Liver (tissue), 9 donors: ENCODE measurements around the gene ZPBP2. TPM values are rescaled to one million over a fixed set of nuclear protein-coding genes. Genes with fewer than 3 reads are reported as not detected.

Experiments
- DNase-seq: peaks from one replicate; pipeline ENCODE4 v3.0.0-alpha.2; 2017; ENCODE audit warnings: low spot score
- H3K27ac ChIP-seq, 2 donors: one replicate each; pipeline ENCODE4 v1.7.0; 2013; ENCODE audit warnings: inconsistent platforms in 2 of 2, low read length in 2 of 2, control low read depth in 1 of 2, low read depth in 1 of 2, mild to moderate bottlenecking in 1 of 2
- H3K27me3 ChIP-seq, 4 donors: one replicate each; pipeline versions ENCODE4 v1.6.1 to v1.7.0; 2013; ENCODE audit warnings: low read length in 3 of 4, inconsistent platforms in 1 of 4, mild to moderate bottlenecking in 1 of 4, moderate library complexity in 1 of 4; ENCODE audit not compliant: control insufficient read depth in 4 of 4, insufficient read depth in 4 of 4
- H3K36me3 ChIP-seq, 4 donors: one replicate each; pipeline versions ENCODE4 v1.6.1 to v1.7.0; 2013; ENCODE audit warnings: low read length in 3 of 4, mild to moderate bottlenecking in 3 of 4, low read depth in 1 of 4, moderate library complexity in 1 of 4; ENCODE audit not compliant: control insufficient read depth in 4 of 4, insufficient read depth in 3 of 4
- H3K4me1 ChIP-seq, 4 donors: one replicate each; pipeline versions ENCODE4 v1.6.1 to v1.7.0; 2013; ENCODE audit warnings: low read length in 3 of 4, mild to moderate bottlenecking in 3 of 4, moderate library complexity in 1 of 4; ENCODE audit not compliant: control insufficient read depth in 4 of 4, insufficient read depth in 4 of 4
- H3K4me3 ChIP-seq, 3 donors: one replicate each; pipeline versions ENCODE4 v1.6.1 to v1.7.0; 2013; ENCODE audit warnings: low read length in 3 of 3, control low read depth in 1 of 3, low read depth in 1 of 3, mild to moderate bottlenecking in 1 of 3
- H3K9ac ChIP-seq, 2 donors: one replicate each; pipeline ENCODE4 v1.7.0; 2013; ENCODE audit warnings: low read length in 2 of 2, mild to moderate bottlenecking in 2 of 2, moderate library complexity in 2 of 2, control low read depth in 1 of 2, low read depth in 1 of 2
- H3K9me3 ChIP-seq, 4 donors: one replicate each; pipeline versions ENCODE4 v1.6.1 to v1.7.0; 2013; ENCODE audit warnings: low read length in 3 of 4; ENCODE audit not compliant: control insufficient read depth in 4 of 4
- ATF3 ChIP-seq: IDR thresholded peaks from 2 replicates; pipeline ENCODE4 v1.6.1; 2016; ENCODE audit warnings: antibody characterized with exemption
- EGR1 ChIP-seq, 2 donors: IDR thresholded peaks; 2 replicates each; pipeline ENCODE4 v1.6.1; 2016 to 2018; ENCODE audit warnings: antibody characterized with exemption in 2 of 2, low read depth in 2 of 2
- FOXA1 ChIP-seq: IDR thresholded peaks from 2 replicates; pipeline ENCODE4 v1.6.1; 2016; ENCODE audit warnings: antibody characterized with exemption
- FOXA2 ChIP-seq: IDR thresholded peaks from 2 replicates; pipeline ENCODE4 v1.6.1; 2016; ENCODE audit warnings: antibody characterized with exemption
- GABPA ChIP-seq, 2 donors: IDR thresholded peaks in 1 of 2; conservative IDR thresholded peaks in 1 of 2; 2 replicates each; pipeline ENCODE4 v1.6.1; 2016; ENCODE audit warnings: antibody characterized with exemption in 2 of 2, mild to moderate bottlenecking in 1 of 2, moderate library complexity in 1 of 2
- HNF4A ChIP-seq, 2 donors: conservative IDR thresholded peaks; 2 replicates each; pipeline ENCODE4 v1.6.1; 2016; ENCODE audit warnings: antibody characterized with exemption in 2 of 2, mild to moderate bottlenecking in 2 of 2
- HNF4G ChIP-seq: IDR thresholded peaks from 2 replicates; pipeline ENCODE4 v1.6.1; 2016; ENCODE audit warnings: antibody characterized with exemption
- JUND ChIP-seq, 2 donors: IDR thresholded peaks; 2 replicates each; pipeline ENCODE4 v1.6.1; 2016; ENCODE audit warnings: antibody characterized with exemption in 2 of 2
- NR2F2 ChIP-seq: IDR thresholded peaks from 2 replicates; pipeline ENCODE4 v1.6.1; 2016; ENCODE audit warnings: antibody characterized with exemption
- RAD21 ChIP-seq, 2 donors: IDR thresholded peaks; 2 replicates each; pipeline ENCODE4 v1.6.1; 2016; ENCODE audit warnings: antibody characterized with exemption in 2 of 2, mild to moderate bottlenecking in 2 of 2
- RXRA ChIP-seq, 2 donors: IDR thresholded peaks; 2 replicates each; pipeline ENCODE4 v1.6.1; 2017 to 2018; ENCODE audit warnings: antibody characterized with exemption in 2 of 2, mild to moderate bottlenecking in 1 of 2
- TAF1 ChIP-seq: conservative IDR thresholded peaks from 2 replicates; pipeline ENCODE4 v1.6.1; 2016; ENCODE audit warnings: antibody characterized with exemption, mild to moderate bottlenecking
- YY1 ChIP-seq: IDR thresholded peaks from 2 replicates; pipeline ENCODE4 v1.6.1; 2016; ENCODE audit warnings: antibody characterized with exemption, mild to moderate bottlenecking
- ZBTB33 ChIP-seq: IDR thresholded peaks from 2 replicates; pipeline ENCODE4 v1.6.1; 2016; ENCODE audit warnings: antibody characterized with exemption
- WGBS: extraction: QIAGEN DNeasy Blood & Tissue Kit; methylation state at CpG from one replicate; pipeline ENCODE4 v1.1.7; 2013; 5-methylcytosine and 5-hydroxymethylcytosine counted together
- polyA plus RNA-seq, 2 donors: library from polyadenylated mRNA; stranded (reverse) in 1 of 2; unstranded in 1 of 2; fragments of 200-250 nt in 1 of 2; fragments of >200 nt in 1 of 2; fragmentation: Nextera tagmentation in 1 of 2; extraction: Ambion mirVana in 1 of 2; gene quantifications; one replicate each; pipeline versions ENCODE4 v1.2.1 to v1.2.3, GENCODE V29; 2013 to 2015
- total RNA-seq, 2 donors: library from RNA; depleted of rRNA; stranded (reverse); fragments of >200 nt; gene quantifications; one replicate each; pipeline ENCODE4 v1.2.3, GENCODE V29; 2014
- TF ChIP-seq, protein P1 (sequence below): IDR thresholded peaks from 2 replicates; pipeline ENCODE4 v1.6.1; 2016; ENCODE audit warnings: antibody characterized with exemption, mild to moderate bottlenecking
- donor health status: healthy.
- donor health status: healthy.
- donor health status: healthy.
- donor health status: healthy.
- donor health status: healthy.

Gene ZPBP2
- total and polyA plus RNA-seq, 4 donors, result not detected

DNA sequence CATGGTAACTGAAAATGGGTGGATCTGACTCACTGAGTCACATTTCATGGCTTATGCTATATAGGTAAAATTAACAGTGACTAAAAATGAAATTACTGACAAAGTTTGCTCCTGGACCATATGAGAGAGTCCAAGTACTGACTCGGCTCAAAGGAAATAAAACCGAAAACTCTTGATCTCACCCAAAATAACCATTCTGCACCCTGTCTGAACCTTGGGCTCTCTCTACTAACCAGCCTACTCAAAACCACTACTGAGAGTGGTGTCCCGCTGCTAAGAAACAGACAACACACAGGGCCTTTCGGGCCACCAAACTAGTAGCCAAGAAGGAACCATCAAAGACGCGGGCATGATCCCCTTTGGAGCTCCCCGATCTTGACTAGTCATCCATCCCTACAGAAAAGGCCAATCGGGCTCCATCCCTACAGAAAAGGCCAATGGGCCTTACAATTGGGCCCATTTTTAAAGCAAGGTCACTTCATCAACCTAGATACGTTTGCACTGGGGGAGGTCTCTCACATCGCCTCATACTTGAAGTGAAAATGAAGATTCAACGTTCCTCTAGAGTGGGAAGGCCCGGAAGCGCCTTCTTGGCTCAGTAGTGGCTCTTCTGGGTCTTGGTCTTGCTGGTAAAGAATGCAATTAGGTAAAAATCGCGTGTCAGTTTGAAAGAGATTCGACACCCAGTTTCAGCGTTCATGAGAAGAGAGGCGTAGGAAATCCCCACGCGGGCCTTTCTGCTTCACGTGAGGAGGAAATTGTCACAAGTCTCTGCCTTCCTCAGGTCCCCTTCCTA lies 720 bp upstream of the ZPBP2 start:
- no peaks in the 10 kb centered on the region for H3K9me3 ChIP-seq
- no peaks in the 10 kb centered on the region for H3K27me3 ChIP-seq
- no peaks in the 10 kb centered on the region for H3K36me3 ChIP-seq
- DNase-seq, result no peak
- TF ChIP-seq RAD21 (IDR thresholded peaks at IDR 0.05) (no peak), EGR1 (IDR thresholded peaks at IDR 0.05; ENCODE audit: low read depth in 2 of 2) (no peak), RXRA (IDR thresholded peaks at IDR 0.05) (no peak), YY1 (no peak), FOXA1 (no peak), ATF3 (no peak), HNF4G (no peak), FOXA2 (no peak), TAF1 (no peak), ZBTB33 (no peak), NR2F2 (no peak), HNF4A (conservative IDR thresholded peaks at IDR 0.05) (no peak), GABPA (IDR thresholded peaks at IDR 0.05 in 1 of 2, conservative IDR thresholded peaks at IDR 0.05 in 1 of 2) (no peak)
- TF ChIP-seq, protein P1, sequence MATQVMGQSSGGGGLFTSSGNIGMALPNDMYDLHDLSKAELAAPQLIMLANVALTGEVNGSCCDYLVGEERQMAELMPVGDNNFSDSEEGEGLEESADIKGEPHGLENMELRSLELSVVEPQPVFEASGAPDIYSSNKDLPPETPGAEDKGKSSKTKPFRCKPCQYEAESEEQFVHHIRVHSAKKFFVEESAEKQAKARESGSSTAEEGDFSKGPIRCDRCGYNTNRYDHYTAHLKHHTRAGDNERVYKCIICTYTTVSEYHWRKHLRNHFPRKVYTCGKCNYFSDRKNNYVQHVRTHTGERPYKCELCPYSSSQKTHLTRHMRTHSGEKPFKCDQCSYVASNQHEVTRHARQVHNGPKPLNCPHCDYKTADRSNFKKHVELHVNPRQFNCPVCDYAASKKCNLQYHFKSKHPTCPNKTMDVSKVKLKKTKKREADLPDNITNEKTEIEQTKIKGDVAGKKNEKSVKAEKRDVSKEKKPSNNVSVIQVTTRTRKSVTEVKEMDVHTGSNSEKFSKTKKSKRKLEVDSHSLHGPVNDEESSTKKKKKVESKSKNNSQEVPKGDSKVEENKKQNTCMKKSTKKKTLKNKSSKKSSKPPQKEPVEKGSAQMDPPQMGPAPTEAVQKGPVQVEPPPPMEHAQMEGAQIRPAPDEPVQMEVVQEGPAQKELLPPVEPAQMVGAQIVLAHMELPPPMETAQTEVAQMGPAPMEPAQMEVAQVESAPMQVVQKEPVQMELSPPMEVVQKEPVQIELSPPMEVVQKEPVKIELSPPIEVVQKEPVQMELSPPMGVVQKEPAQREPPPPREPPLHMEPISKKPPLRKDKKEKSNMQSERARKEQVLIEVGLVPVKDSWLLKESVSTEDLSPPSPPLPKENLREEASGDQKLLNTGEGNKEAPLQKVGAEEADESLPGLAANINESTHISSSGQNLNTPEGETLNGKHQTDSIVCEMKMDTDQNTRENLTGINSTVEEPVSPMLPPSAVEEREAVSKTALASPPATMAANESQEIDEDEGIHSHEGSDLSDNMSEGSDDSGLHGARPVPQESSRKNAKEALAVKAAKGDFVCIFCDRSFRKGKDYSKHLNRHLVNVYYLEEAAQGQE, result no peak
- no peak overlapping the region for H3K9ac ChIP-seq
- WGBS, result 78% methylated on average over 21 of the region's 21 CpGs
- no peak overlapping the region for H3K27ac ChIP-seq
- H3K4me1 ChIP-seq, result peaks cover 3 to 10% (median 6%) of the 10 kb centered on the region in 4 donors
- no peak overlapping the region for H3K4me3 ChIP-seq

- Histone ChIP-seq H3K36me3 (no peaks in the 10 kb centered on the region), H3K4me1 (peaks cover 6 to 9% (median 7%) of the 10 kb centered on the region in 4 donors), H3K9me3 (no peaks in the 10 kb centered on the region), H3K27me3 (no peaks in the 10 kb centered on the region), H3K27ac (no peak overlapping the region), H3K9ac (no peak overlapping the region), H3K4me3 (no peak overlapping the region)
- TF ChIP-seq EGR1 (IDR thresholded peaks at IDR 0.05; ENCODE audit: low read depth in 2 of 2) (no peak), FOXA1 (no peak), RAD21 (IDR thresholded peaks at IDR 0.05) (no peak), ZBTB33 (no peak), YY1 (no peak), JUND (IDR thresholded peaks at IDR 0.05) (no peak), RXRA (IDR thresholded peaks at IDR 0.05) (no peak), HNF4G (no peak), FOXA2 (no peak)
- TF ChIP-seq, protein P1, result no peak
- WGBS, result 76% methylated on average over 17 of the region's 17 CpGs
- no peak for DNase-seq
Measured at GRCh38 chr17:39868554-39868942, 546 bp downstream of the ZPBP2 start.
